PC-9 (cell line): ENCODE data around the gene TMEM178A.

Experiments used
- EZH2 ChIP-seq: fragments of 200-600 bp; sonication (generic); IDR thresholded peaks from 2 replicates; pipeline ENCODE4 v1.8.0; 2017; ENCODE audit warnings: antibody characterized with exemption, low read depth
- TF ChIP-seq, protein P1 (sequence below): fragments of 200-600 bp; sonication (generic); conservative IDR thresholded peaks from 2 replicates; pipeline ENCODE4 v1.6.1; 2017; ENCODE audit warnings: mixed run types, antibody characterized with exemption, mild to moderate bottlenecking, moderate library complexity

- TF ChIP-seq, protein P1, sequence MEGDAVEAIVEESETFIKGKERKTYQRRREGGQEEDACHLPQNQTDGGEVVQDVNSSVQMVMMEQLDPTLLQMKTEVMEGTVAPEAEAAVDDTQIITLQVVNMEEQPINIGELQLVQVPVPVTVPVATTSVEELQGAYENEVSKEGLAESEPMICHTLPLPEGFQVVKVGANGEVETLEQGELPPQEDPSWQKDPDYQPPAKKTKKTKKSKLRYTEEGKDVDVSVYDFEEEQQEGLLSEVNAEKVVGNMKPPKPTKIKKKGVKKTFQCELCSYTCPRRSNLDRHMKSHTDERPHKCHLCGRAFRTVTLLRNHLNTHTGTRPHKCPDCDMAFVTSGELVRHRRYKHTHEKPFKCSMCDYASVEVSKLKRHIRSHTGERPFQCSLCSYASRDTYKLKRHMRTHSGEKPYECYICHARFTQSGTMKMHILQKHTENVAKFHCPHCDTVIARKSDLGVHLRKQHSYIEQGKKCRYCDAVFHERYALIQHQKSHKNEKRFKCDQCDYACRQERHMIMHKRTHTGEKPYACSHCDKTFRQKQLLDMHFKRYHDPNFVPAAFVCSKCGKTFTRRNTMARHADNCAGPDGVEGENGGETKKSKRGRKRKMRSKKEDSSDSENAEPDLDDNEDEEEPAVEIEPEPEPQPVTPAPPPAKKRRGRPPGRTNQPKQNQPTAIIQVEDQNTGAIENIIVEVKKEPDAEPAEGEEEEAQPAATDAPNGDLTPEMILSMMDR: no peak
- TF ChIP-seq EZH2: no peak
Observed at GRCh38 chr2:39718483-39718882, 52.8 kb downstream of the TMEM178A start.
